Stimulated activated CD8-positive, alpha-beta memory T cell treated with anti-CD3 and anti-CD28 coated beads, Interleukin-2, amount 100 ng/mL, for 1 hour (primary cell): Measurements from ENCODE around the gene FCSK.
"Not testable (repeated sequence)": the region's sequence is repeated elsewhere in the genome, so short reads cannot be mapped to it uniquely, and the experiment has no call there.

Experiments
- DNase-seq, 2 donors: peaks; one replicate each; pipeline ENCODE4 v3.0.0-alpha.2; 2020; ENCODE audit warnings: low read depth in 2 of 2

Gene FCSK

DNA sequence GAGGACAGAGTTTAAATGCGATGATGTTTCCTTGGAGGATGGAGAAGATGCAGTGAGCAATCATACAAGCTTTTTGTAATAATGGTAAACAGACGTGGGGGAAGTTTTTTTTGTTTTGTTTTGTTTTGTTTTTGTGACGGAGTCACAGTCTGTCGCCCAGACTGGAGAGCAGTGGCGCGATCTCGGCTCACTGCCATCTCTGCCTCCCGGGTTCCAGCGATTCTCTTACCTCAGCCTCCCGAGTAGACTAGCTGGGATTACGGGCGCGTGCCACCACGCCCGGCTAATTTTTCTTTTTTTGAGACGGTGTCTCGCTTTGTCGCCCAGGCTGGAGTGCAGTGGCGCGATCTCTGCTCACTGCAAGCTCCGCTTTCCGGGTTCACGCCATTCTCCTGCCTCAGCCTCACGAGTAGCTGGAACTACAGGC, 70.0 kb downstream of the FCSK start:
- DNase-seq = not testable (repeated sequence)

DNA sequence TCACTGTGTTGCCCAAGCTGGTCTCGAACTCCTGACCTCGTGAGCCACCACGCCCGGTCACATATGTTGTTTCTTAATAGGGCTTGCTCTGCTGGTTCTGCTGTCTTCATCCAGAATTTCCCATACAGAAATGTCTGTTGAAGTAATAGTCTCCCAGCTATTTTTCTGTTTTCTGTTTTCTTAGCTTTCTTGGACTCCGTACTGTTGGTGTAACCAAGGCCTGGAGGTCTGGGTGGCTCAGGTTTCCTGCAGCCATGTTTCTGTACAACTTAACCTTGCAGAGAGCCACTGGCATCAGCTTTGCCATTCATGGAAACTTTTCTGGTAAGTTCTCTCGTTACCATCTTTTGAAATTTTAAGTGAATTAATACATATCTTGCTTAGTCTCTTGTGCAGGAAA, 72.0 kb downstream of the FCSK start:
- no peak for DNase-seq

DNA sequence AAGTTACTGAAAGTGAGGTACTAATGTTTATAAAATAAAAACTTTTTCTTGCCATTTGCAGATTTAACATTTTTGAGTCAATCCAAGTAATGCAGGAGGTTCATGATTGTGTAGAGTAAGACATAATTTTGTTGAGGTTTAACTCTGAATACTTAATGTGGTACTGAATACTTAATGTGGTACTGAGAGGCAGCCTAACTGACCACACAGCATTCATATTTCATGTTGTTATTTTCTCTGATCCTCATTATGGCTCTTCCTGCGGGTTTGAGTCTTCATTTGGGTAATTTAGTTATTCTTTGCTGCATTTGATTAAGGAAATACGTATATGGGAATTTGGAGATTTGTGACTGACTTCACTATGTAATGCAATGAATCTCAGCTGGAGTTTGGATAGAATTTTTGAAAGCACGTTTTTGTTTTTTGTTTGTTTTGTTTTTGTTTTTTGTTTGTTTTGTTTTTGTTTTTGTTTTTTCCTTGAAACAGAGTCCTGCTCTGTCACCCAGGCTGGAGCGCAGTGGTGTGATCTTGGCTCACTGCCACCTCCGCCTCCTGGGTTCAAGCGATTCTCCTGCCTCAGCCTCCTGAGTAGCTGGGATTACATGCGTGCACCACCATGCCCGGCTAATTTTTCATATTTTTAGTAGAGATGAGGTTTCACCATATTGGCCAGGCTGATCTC, 73.1 kb downstream of the FCSK start:
- DNase-seq = no peak

DNA sequence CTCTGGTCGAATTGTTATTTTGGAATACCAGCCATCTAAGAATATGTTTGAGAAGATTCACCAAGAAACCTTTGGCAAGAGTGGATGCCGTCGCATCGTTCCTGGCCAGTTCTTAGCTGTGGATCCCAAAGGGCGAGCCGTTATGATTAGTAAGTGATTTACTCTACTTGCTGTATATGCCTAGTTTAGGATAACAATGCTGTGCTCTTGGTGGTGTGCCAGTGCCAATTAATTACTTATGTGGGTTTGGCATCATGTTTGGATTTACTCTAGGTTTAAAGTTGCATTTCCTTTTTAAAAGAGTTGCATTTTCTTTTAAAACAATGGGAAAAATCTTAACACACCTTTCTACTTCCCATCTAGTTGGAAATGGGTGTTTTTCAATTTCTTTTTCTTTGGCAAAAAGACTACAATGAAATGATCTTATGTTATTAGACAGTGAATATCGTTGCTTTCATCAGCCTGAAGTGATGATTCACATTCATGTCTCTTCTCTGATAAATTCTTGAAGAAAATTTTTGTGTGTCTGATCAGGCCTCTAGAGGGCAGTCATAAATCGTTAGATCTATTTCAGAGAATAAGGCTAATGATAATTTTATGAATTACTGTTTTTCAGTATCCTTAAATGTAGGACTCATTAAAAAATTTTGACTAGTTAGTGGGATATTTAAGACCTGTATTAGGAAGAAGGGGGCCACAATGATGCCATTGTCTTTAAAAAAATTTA, 74.8 kb downstream of the FCSK start:
- DNase-seq = no peak
